ENCODE results near the gene DKK3.
A peak's percentile ranks its signal among the peaks of the same experiment; 100 is the strongest.

Gene DKK3

GRCh38 chr11:12015486-12015885 lies 7.1 kb upstream of the DKK3 start:
- Histone ChIP-seq H3K27me3 (ENCODE audit: control insufficient read depth in 3 of 3, insufficient read depth in 3 of 3, low read depth in 1 of 3, low read length in 3 of 3) (no peaks in the 10 kb centered on the region), H2AFZ (ENCODE audit: low read length) (no peak overlapping the region), H3K23ac (ENCODE audit: low read depth, low read length, poor library complexity) (no peak overlapping the region), H3K36me3 (replicated peaks in 1 of 2; ENCODE audit: control insufficient read depth in 2 of 2, insufficient read depth in 2 of 2, low read length in 2 of 2) (no peaks in the 10 kb centered on the region), H3K14ac (ENCODE audit: low read length) (no peak overlapping the region), H3K27ac (replicated peaks; ENCODE audit: low read length) (no peak overlapping the region), H2BK12ac (ENCODE audit: low read length) (no peak overlapping the region), H3K9ac (ENCODE audit: low read depth, low read length, poor library complexity) (no peak overlapping the region), H2AK5ac (ENCODE audit: low read depth, low read length) (no peak overlapping the region), H3K4me3 (ENCODE audit: low read length in 2 of 2) (no peak overlapping the region), H4K8ac (ENCODE audit: low read depth, low read length) (no peak overlapping the region), H2BK5ac (ENCODE audit: low read length) (no peak overlapping the region), H2BK15ac (ENCODE audit: low read length) (no peak overlapping the region), H3K4me1 (ENCODE audit: control insufficient read depth in 2 of 2, insufficient read depth in 1 of 2, low read depth in 1 of 2, low read length in 2 of 2) (peaks cover 5 to 10% of the 10 kb centered on the region in 2 donors), H3K4me2 (ENCODE audit: insufficient read depth, low read length, poor library complexity, severe bottlenecking) (no peak overlapping the region), H3K9me3 (replicated peaks in 1 of 2; ENCODE audit: control insufficient read depth in 2 of 2, insufficient read depth in 1 of 2, low read depth in 1 of 2, low read length in 2 of 2) (no peaks in the 10 kb centered on the region), H3K18ac (ENCODE audit: low read length) (no peak overlapping the region), H3K4ac (ENCODE audit: low read length) (no peak overlapping the region), H2BK120ac (ENCODE audit: low read depth, low read length) (no peak overlapping the region), H3K79me1 (ENCODE audit: low read depth, low read length) (no peaks in the 10 kb centered on the region), H4K91ac (ENCODE audit: low read depth, low read length, poor library complexity) (no peak overlapping the region)
- DNase-seq (ENCODE audit: low spot score): no peak

- Histone ChIP-seq H2BK5ac (ENCODE audit: low read length) (no peak overlapping the region), H2BK120ac (ENCODE audit: low read depth, low read length) (no peak overlapping the region), H3K23ac (ENCODE audit: low read depth, low read length, poor library complexity) (no peak overlapping the region), H3K4me3 (ENCODE audit: low read length in 2 of 2) (no peak overlapping the region), H3K36me3 (replicated peaks in 1 of 2; ENCODE audit: control insufficient read depth in 2 of 2, insufficient read depth in 2 of 2, low read length in 2 of 2) (no peaks in the 10 kb centered on the region), H2AFZ (ENCODE audit: low read length) (no peak overlapping the region), H3K4me1 (ENCODE audit: control insufficient read depth in 2 of 2, insufficient read depth in 1 of 2, low read depth in 1 of 2, low read length in 2 of 2) (peaks cover 3 to 8% of the 10 kb centered on the region in 2 donors), H3K9ac (ENCODE audit: low read depth, low read length, poor library complexity) (no peak overlapping the region), H4K8ac (ENCODE audit: low read depth, low read length) (no peak overlapping the region), H3K18ac (ENCODE audit: low read length) (no peak overlapping the region), H3K14ac (ENCODE audit: low read length) (no peak overlapping the region), H3K27ac (replicated peaks; ENCODE audit: low read length) (no peak overlapping the region), H3K4ac (ENCODE audit: low read length) (no peak overlapping the region), H3K9me3 (replicated peaks in 1 of 2; ENCODE audit: control insufficient read depth in 2 of 2, insufficient read depth in 1 of 2, low read depth in 1 of 2, low read length in 2 of 2) (no peaks in the 10 kb centered on the region), H2AK5ac (ENCODE audit: low read depth, low read length) (no peak overlapping the region), H3K27me3 (ENCODE audit: control insufficient read depth in 3 of 3, insufficient read depth in 3 of 3, low read depth in 1 of 3, low read length in 3 of 3) (peaks cover 0 to 4% (median 0%) of the 10 kb centered on the region in 3 experiments), H4K91ac (ENCODE audit: low read depth, low read length, poor library complexity) (no peak overlapping the region), H2BK15ac (ENCODE audit: low read length) (no peak overlapping the region), H2BK12ac (ENCODE audit: low read length) (no peak overlapping the region), H3K79me1 (ENCODE audit: low read depth, low read length) (no peaks in the 10 kb centered on the region), H3K4me2 (ENCODE audit: insufficient read depth, low read length, poor library complexity, severe bottlenecking) (no peak overlapping the region)
- DNase-seq (ENCODE audit: low spot score): no peak
- no CpG with 5 or more reads among the region's 3 CpGs for WGBS, 2 donors (ENCODE audit: extremely low coverage in 2 of 2, insufficient read length in 2 of 2, insufficient replicate concordance in 1 of 2)
Observed at GRCh38 chr11:12013781-12014180, 5.4 kb upstream of the DKK3 start.

- Histone ChIP-seq H2BK120ac (ENCODE audit: low read depth, low read length) (no peak overlapping the region), H3K9ac (ENCODE audit: low read depth, low read length, poor library complexity) (peak overlapping the region; percentile 83), H3K23ac (ENCODE audit: low read depth, low read length, poor library complexity) (peak overlapping the region; percentile 11), H3K4me3 (ENCODE audit: low read length in 2 of 2) (peak overlapping the region; percentile 48 to 70), H3K36me3 (replicated peaks in 1 of 2; ENCODE audit: control insufficient read depth in 2 of 2, insufficient read depth in 2 of 2, low read length in 2 of 2) (no peaks in the 10 kb centered on the region), H3K4ac (ENCODE audit: low read length) (no peak overlapping the region), H3K18ac (ENCODE audit: low read length) (peak overlapping the region; percentile 94), H2BK12ac (ENCODE audit: low read length) (peak overlapping the region; percentile 52), H3K4me2 (ENCODE audit: insufficient read depth, low read length, poor library complexity, severe bottlenecking) (peak overlapping the region; percentile 72), H2BK5ac (ENCODE audit: low read length) (peak overlapping the region; percentile 48), H3K14ac (ENCODE audit: low read length) (no peak overlapping the region), H3K4me1 (ENCODE audit: control insufficient read depth in 2 of 2, insufficient read depth in 1 of 2, low read depth in 1 of 2, low read length in 2 of 2) (peaks cover 2 to 13% of the 10 kb centered on the region in 2 donors), H3K27me3 (ENCODE audit: control insufficient read depth in 3 of 3, insufficient read depth in 3 of 3, low read depth in 1 of 3, low read length in 3 of 3) (peaks cover 0 to 11% (median 9%) of the 10 kb centered on the region in 3 experiments), H2AFZ (ENCODE audit: low read length) (peak overlapping the region; percentile 91), H3K27ac (replicated peaks; ENCODE audit: low read length) (no peak overlapping the region), H3K79me1 (ENCODE audit: low read depth, low read length) (no peaks in the 10 kb centered on the region), H4K91ac (ENCODE audit: low read depth, low read length, poor library complexity) (no peak overlapping the region), H2AK5ac (ENCODE audit: low read depth, low read length) (peak overlapping the region; percentile 6), H2BK15ac (ENCODE audit: low read length) (no peak overlapping the region), H4K8ac (ENCODE audit: low read depth, low read length) (no peak overlapping the region), H3K9me3 (replicated peaks in 1 of 2; ENCODE audit: control insufficient read depth in 2 of 2, insufficient read depth in 1 of 2, low read depth in 1 of 2, low read length in 2 of 2) (no peaks in the 10 kb centered on the region)
- no peak for DNase-seq (ENCODE audit: low spot score)
- no CpG with 5 or more reads among the region's 15 CpGs for WGBS, 2 donors (ENCODE audit: extremely low coverage in 2 of 2, insufficient read length in 2 of 2, insufficient replicate concordance in 1 of 2)
Observed at GRCh38 chr11:12009617-12010321, 1.3 kb upstream of the DKK3 start.

GRCh38 chr11:12008790-12009616 lies 577 bp upstream of the DKK3 start:
- WGBS, 2 donors (ENCODE audit: extremely low coverage in 2 of 2, insufficient read length in 2 of 2, insufficient replicate concordance in 1 of 2): no CpG with 5 or more reads among the region's 76 CpGs
- peak; percentile 63 for DNase-seq (ENCODE audit: low spot score)
- Histone ChIP-seq H3K4ac (ENCODE audit: low read length) (no peak overlapping the region), H2BK12ac (ENCODE audit: low read length) (peak overlapping the region; percentile 60), H3K14ac (ENCODE audit: low read length) (peak overlapping the region; percentile 41), H3K27me3 (ENCODE audit: control insufficient read depth in 3 of 3, insufficient read depth in 3 of 3, low read depth in 1 of 3, low read length in 3 of 3) (peaks cover 0 to 11% (median 9%) of the 10 kb centered on the region in 3 experiments), H3K36me3 (replicated peaks in 1 of 2; ENCODE audit: control insufficient read depth in 2 of 2, insufficient read depth in 2 of 2, low read length in 2 of 2) (no peaks in the 10 kb centered on the region), H3K27ac (replicated peaks; ENCODE audit: low read length) (no peak overlapping the region), H2BK120ac (ENCODE audit: low read depth, low read length) (no peak overlapping the region), H3K4me3 (ENCODE audit: low read length in 2 of 2) (peak overlapping the region; percentile 48 to 89), H3K4me2 (ENCODE audit: insufficient read depth, low read length, poor library complexity, severe bottlenecking) (peak overlapping the region; percentile 97), H3K9ac (ENCODE audit: low read depth, low read length, poor library complexity) (peak overlapping the region; percentile 83), H3K9me3 (replicated peaks in 1 of 2; ENCODE audit: control insufficient read depth in 2 of 2, insufficient read depth in 1 of 2, low read depth in 1 of 2, low read length in 2 of 2) (no peaks in the 10 kb centered on the region), H3K18ac (ENCODE audit: low read length) (peak overlapping the region; percentile 94), H2AFZ (ENCODE audit: low read length) (peak overlapping the region; percentile 95), H2BK5ac (ENCODE audit: low read length) (peak overlapping the region; percentile 48), H4K8ac (ENCODE audit: low read depth, low read length) (no peak overlapping the region), H3K4me1 (ENCODE audit: control insufficient read depth in 2 of 2, insufficient read depth in 1 of 2, low read depth in 1 of 2, low read length in 2 of 2) (peaks cover 2 to 13% of the 10 kb centered on the region in 2 donors), H3K23ac (ENCODE audit: low read depth, low read length, poor library complexity) (peak overlapping the region; percentile 11), H2BK15ac (ENCODE audit: low read length) (peak overlapping the region; percentile 92), H3K79me1 (ENCODE audit: low read depth, low read length) (no peaks in the 10 kb centered on the region), H2AK5ac (ENCODE audit: low read depth, low read length) (no peak overlapping the region), H4K91ac (ENCODE audit: low read depth, low read length, poor library complexity) (no peak overlapping the region)
